Esophagus squamous epithelium (tissue), 5 donors: Measurements from ENCODE around the gene IKZF2. TPM values are rescaled to one million over a fixed set of nuclear protein-coding genes. Genes with fewer than 3 reads are reported as not detected.

Experiments
- DNase-seq: peaks from one replicate; lab custom pipeline; 2025; lab: John Stamatoyannopoulos, UW
- H3K27ac ChIP-seq, 4 donors: fragments of 200-600 bp; sonication (generic); one replicate each; pipeline ENCODE4 v1.5.1; 2016 to 2019; ENCODE audit warnings: mild to moderate bottlenecking in 1 of 4
- H3K27me3 ChIP-seq, 4 donors: fragments of 200-600 bp; sonication (generic); 1 replicate in 3 of 4; 2 replicates in 1 of 4; pipeline versions ENCODE4 v1.5.1 to v1.6.0; 2017 to 2021; ENCODE audit warnings: antibody characterized with exemption in 1 of 4
- H3K36me3 ChIP-seq, 3 donors: fragments of 200-600 bp; sonication (generic); one replicate each; pipeline ENCODE4 v1.5.1; 2016 to 2019
- H3K4me1 ChIP-seq, 3 donors: fragments of 200-600 bp; sonication (generic); one replicate each; pipeline ENCODE4 v1.5.1; 2017 to 2019
- H3K4me3 ChIP-seq, 4 donors: fragments of 200-600 bp; sonication (generic); 1 replicate in 3 of 4; 2 replicates in 1 of 4; pipeline ENCODE4 v1.5.1; 2016 to 2019; ENCODE audit warnings: mild to moderate bottlenecking in 2 of 4, moderate library complexity in 1 of 4
- H3K9me3 ChIP-seq, 3 donors: fragments of 200-600 bp; sonication (generic); one replicate each; pipeline ENCODE4 v1.5.1; 2016 to 2019
- CTCF ChIP-seq, 6 experiments: fragments of 450-650 bp in 4 of 6; fragments of 200-600 bp in 2 of 6; sonication (generic) in 2 of 6; IDR thresholded peaks; one replicate each; pipeline ENCODE4 v1.5.1; 2016 to 2019; ENCODE audit warnings: antibody characterized with exemption in 6 of 6, mild to moderate bottlenecking in 4 of 6, moderate library complexity in 4 of 6
- POLR2A ChIP-seq, 4 donors: fragments of 450-650 bp; IDR thresholded peaks; one replicate each; pipeline ENCODE4 v1.6.1; 2017; ENCODE audit warnings: antibody characterized with exemption in 4 of 4, mild to moderate bottlenecking in 4 of 4, moderate library complexity in 3 of 4
- WGBS, 2 donors: methylation state at CpG; one replicate each; pipeline ENCODE4 v1.1.5; 2018; 5-methylcytosine and 5-hydroxymethylcytosine counted together
- intact Hi-C: fragments of 100-400 bp; cut with DNase I; formaldehyde crosslinking; loops from one replicate; pipeline ENCODE4 v1.15.0; 2022
- total RNA-seq, 4 donors: library from RNA; depleted of rRNA; stranded (reverse); fragments of >200 nt; gene quantifications; one replicate each; pipeline ENCODE4 v1.1.0, GENCODE V29; 2016
- donor health status: DM: yes; HTN: yes; CAD: no.

The IKZF2 gene
- total RNA-seq, 4 donors from 2014 or later, result 44.1 to 96.1 (median 78.6) TPM

- peaks cover 0 to 18% (median 0%) of the 10 kb centered on the region in 3 donors for H3K4me1 ChIP-seq
- H3K9me3 ChIP-seq, result no peaks in the 10 kb centered on the region
- no peak overlapping the region for H3K27ac ChIP-seq
- peaks cover 0 to 5% (median 0%) of the 10 kb centered on the region in 3 donors for H3K36me3 ChIP-seq
- no peak for DNase-seq
- intact Hi-C loops, result no loop called here
- no peak overlapping the region for H3K4me3 ChIP-seq
- TF ChIP-seq CTCF (IDR thresholded peaks at IDR 0.05), result no peak
- TF ChIP-seq POLR2A (IDR thresholded peaks at IDR 0.05), result no peak
- WGBS, 2 donors, result 23 to 31% methylated on average over 2 of the region's 2 CpGs
- H3K27me3 ChIP-seq, result no peaks in the 10 kb centered on the region
Measured at GRCh38 chr2:212979046-212979612, 172.3 kb downstream of the IKZF2 start.

GRCh38 chr2:212977152-212977551 lies 174.3 kb downstream of the IKZF2 start:
- no peak for DNase-seq
- Histone ChIP-seq H3K9me3 (no peaks in the 10 kb centered on the region), H3K27ac (no peak overlapping the region), H3K4me3 (no peak overlapping the region), H3K4me1 (peaks cover 0 to 21% (median 0%) of the 10 kb centered on the region in 3 donors), H3K36me3 (peaks cover 0 to 4% (median 0%) of the 10 kb centered on the region in 3 donors), H3K27me3 (no peaks in the 10 kb centered on the region)
- TF ChIP-seq CTCF (IDR thresholded peaks at IDR 0.05) (no peak), POLR2A (IDR thresholded peaks at IDR 0.05) (no peak)
- intact Hi-C loops, result no loop called here
- 83 to 88% methylated on average over 2 of the region's 2 CpGs for WGBS, 2 donors

- Histone ChIP-seq H3K4me3 (no peak overlapping the region), H3K36me3 (peaks cover 0 to 8% (median 0%) of the 10 kb centered on the region in 3 donors), H3K27me3 (no peaks in the 10 kb centered on the region), H3K4me1 (peaks cover 0 to 21% (median 0%) of the 10 kb centered on the region in 3 donors), H3K27ac (peak overlapping the region in 3 of 4 donors; percentile 14 to 23 (median 23)), H3K9me3 (no peaks in the 10 kb centered on the region)
- DNase-seq, result no peak
- TF ChIP-seq CTCF (IDR thresholded peaks at IDR 0.05) (no peak), POLR2A (IDR thresholded peaks at IDR 0.05) (no peak)
- 25 to 26% methylated on average over 1 of the region's 1 CpG for WGBS, 2 donors
- intact Hi-C loops, result no loop called here
Measured at GRCh38 chr2:212975333-212975732, 176.1 kb downstream of the IKZF2 start.

GRCh38 chr2:212974692-212975091 lies 176.7 kb downstream of the IKZF2 start:
- no peaks in the 10 kb centered on the region for H3K9me3 ChIP-seq
- TF ChIP-seq POLR2A (IDR thresholded peaks at IDR 0.05) (no peak), CTCF (IDR thresholded peaks at IDR 0.05) (no peak)
- peaks cover 0 to 8% (median 0%) of the 10 kb centered on the region in 3 donors for H3K36me3 ChIP-seq
- WGBS, 2 donors, result 33 to 47% methylated on average over 2 of the region's 2 CpGs
- DNase-seq, result no peak
- peaks cover 0 to 23% (median 0%) of the 10 kb centered on the region in 3 donors for H3K4me1 ChIP-seq
- no peak overlapping the region for H3K4me3 ChIP-seq
- H3K27me3 ChIP-seq, result no peaks in the 10 kb centered on the region
- H3K27ac ChIP-seq, result peak overlapping the region in 1 of 4 donors; percentile 14
- intact Hi-C loops, result no loop called here

GRCh38 chr2:212973347-212973746 lies 178.1 kb downstream of the IKZF2 start:
- Histone ChIP-seq H3K9me3 (no peaks in the 10 kb centered on the region), H3K4me1 (peaks cover 0 to 37% (median 0%) of the 10 kb centered on the region in 3 donors), H3K27me3 (no peaks in the 10 kb centered on the region), H3K36me3 (peaks cover 0 to 8% (median 0%) of the 10 kb centered on the region in 3 donors), H3K27ac (no peak overlapping the region), H3K4me3 (no peak overlapping the region)
- TF ChIP-seq CTCF (IDR thresholded peaks at IDR 0.05), result no peak
- no peak for TF ChIP-seq POLR2A (IDR thresholded peaks at IDR 0.05)
- intact Hi-C loops, result no loop called here
- WGBS, 2 donors, result 82 to 88% methylated on average over 3 of the region's 3 CpGs
- no peak for DNase-seq
